Measurements from ENCODE around the gene APOA1. TPM values are rescaled to one million over a fixed set of nuclear protein-coding genes. Genes with fewer than 3 reads are reported as not detected.

The APOA1 gene
- total RNA-seq, 4 donors from 2014 or later: 1.2 to 11.6 (median 2.9) TPM; not detected in 1

- Histone ChIP-seq H3K27me3 (no peaks in the 10 kb centered on the region), H3K4me1 (peaks cover 24% of the 10 kb centered on the region), H3K4me3 (no peak overlapping the region), H3K9me3 (no peaks in the 10 kb centered on the region), H3K36me3 (peaks cover 45% of the 10 kb centered on the region), H3K27ac (no peak overlapping the region)
- DNase-seq (ENCODE audit: low spot score in 2 of 2): no peak
- TF ChIP-seq POLR2A (IDR thresholded peaks at IDR 0.05) (no peak), EP300 (IDR thresholded peaks at IDR 0.05) (no peak), CTCF (IDR thresholded peaks at IDR 0.05) (no peak), POLR2AphosphoS5 (IDR thresholded peaks at IDR 0.05) (no peak)
- 89% methylated on average over 6 of the region's 6 CpGs for WGBS
Measured at GRCh38 chr11:116849486-116849885, 12.1 kb upstream of the APOA1 start.

GRCh38 chr11:116849060-116849459 is 11.6 kb upstream of the APOA1 start:
- WGBS: 96% methylated on average over 9 of the region's 12 CpGs
- H3K36me3 ChIP-seq: peaks cover 46% of the 10 kb centered on the region

GRCh38 chr11:116847612-116848011 is 10.2 kb upstream of the APOA1 start:
- TF ChIP-seq EP300 (IDR thresholded peaks at IDR 0.05): no peak
- peaks cover 54% of the 10 kb centered on the region for H3K36me3 ChIP-seq
- 89% methylated on average over 4 of the region's 4 CpGs for WGBS
- no peak for DNase-seq (ENCODE audit: low spot score in 2 of 2)
- no peak overlapping the region for H3K27ac ChIP-seq
- H3K27me3 ChIP-seq: no peaks in the 10 kb centered on the region
- H3K4me1 ChIP-seq: peaks cover 10% of the 10 kb centered on the region
- no peaks in the 10 kb centered on the region for H3K9me3 ChIP-seq
- H3K4me3 ChIP-seq: no peak overlapping the region

More at GRCh38 chr11:116849060-116849459, 11.6 kb upstream of the APOA1 start:
- H3K27ac ChIP-seq: no peak overlapping the region
- DNase-seq (ENCODE audit: low spot score in 2 of 2): no peak
- peaks cover 23% of the 10 kb centered on the region for H3K4me1 ChIP-seq
- H3K4me3 ChIP-seq: no peak overlapping the region
- no peak for TF ChIP-seq POLR2A (IDR thresholded peaks at IDR 0.05)
- TF ChIP-seq POLR2AphosphoS5 (IDR thresholded peaks at IDR 0.05): no peak
- no peak for TF ChIP-seq CTCF (IDR thresholded peaks at IDR 0.05)
- TF ChIP-seq EP300 (IDR thresholded peaks at IDR 0.05): no peak
- no peaks in the 10 kb centered on the region for H3K27me3 ChIP-seq
- no peaks in the 10 kb centered on the region for H3K9me3 ChIP-seq

GRCh38 chr11:116844722-116845121 is 7.3 kb upstream of the APOA1 start:
- Histone ChIP-seq H3K4me1 (no peaks in the 10 kb centered on the region), H3K27me3 (no peaks in the 10 kb centered on the region), H3K4me3 (no peak overlapping the region), H3K36me3 (peaks cover 54% of the 10 kb centered on the region), H3K9me3 (no peaks in the 10 kb centered on the region), H3K27ac (no peak overlapping the region)
- 79% methylated on average over 4 of the region's 4 CpGs for WGBS
- DNase-seq (ENCODE audit: low spot score in 2 of 2): no peak
- TF ChIP-seq POLR2A (IDR thresholded peaks at IDR 0.05): no peak

GRCh38 chr11:116843661-116844060 is 6.2 kb upstream of the APOA1 start:
- no peaks in the 10 kb centered on the region for H3K27me3 ChIP-seq
- H3K4me3 ChIP-seq: no peak overlapping the region
- DNase-seq (ENCODE audit: low spot score in 2 of 2): no peak
- TF ChIP-seq POLR2A (IDR thresholded peaks at IDR 0.05): no peak
- no peak for TF ChIP-seq CTCF (IDR thresholded peaks at IDR 0.05)
- TF ChIP-seq POLR2AphosphoS5 (IDR thresholded peaks at IDR 0.05): no peak
- no peak for TF ChIP-seq EP300 (IDR thresholded peaks at IDR 0.05)
- no peak overlapping the region for H3K27ac ChIP-seq
- 96% methylated on average over 9 of the region's 9 CpGs for WGBS
- H3K9me3 ChIP-seq: no peaks in the 10 kb centered on the region
- H3K4me1 ChIP-seq: no peaks in the 10 kb centered on the region
- H3K36me3 ChIP-seq: peaks cover 47% of the 10 kb centered on the region

- WGBS: 88% methylated on average over 4 of the region's 4 CpGs
- Histone ChIP-seq H3K27ac (no peak overlapping the region), H3K36me3 (peaks cover 41% of the 10 kb centered on the region), H3K4me1 (no peaks in the 10 kb centered on the region), H3K9me3 (no peaks in the 10 kb centered on the region), H3K27me3 (no peaks in the 10 kb centered on the region), H3K4me3 (no peak overlapping the region)
- TF ChIP-seq POLR2AphosphoS5 (IDR thresholded peaks at IDR 0.05) (no peak), EP300 (IDR thresholded peaks at IDR 0.05) (no peak), POLR2A (IDR thresholded peaks at IDR 0.05) (no peak), CTCF (IDR thresholded peaks at IDR 0.05) (no peak)
- no peak for DNase-seq (ENCODE audit: low spot score in 2 of 2)
Measured at GRCh38 chr11:116842909-116843308, 5.5 kb upstream of the APOA1 start.
